IMR-90 (cell line): Measurements from ENCODE around the gene GAS2L3. TPM values are rescaled to one million over a fixed set of nuclear protein-coding genes. Genes with fewer than 3 reads are reported as not detected.
"Not testable (repeated sequence)": the region's sequence is repeated elsewhere in the genome, so short reads cannot be mapped to it uniquely, and the experiment has no call there.

ENCODE experiments used
- ATAC-seq: fragments of 200-7000 bp; cut with Tn5 transposase; 2 replicates; pipeline ENCODE4 v1.9.1; 2020; ENCODE audit warnings: low read depth, mild to moderate bottlenecking, moderate library complexity
- BruUV-seq: library from RNA; stranded (reverse); fragments of 400-500 nt; replicated peaks from 2 replicates; lab custom pipeline; 2021; lab: Mats Ljungman, UMichigan
- CTCF ChIA-PET: fragments of 300-600 bp; formaldehyde crosslinking; extraction: SDS; loops from one replicate; lab custom pipeline; 2021; ENCODE audit warnings: antibody characterized with exemption; lab: Yijun Ruan, JAX
- POLR2A ChIA-PET: fragments of 300-600 bp; sonication (Branson Sonifier 250); formaldehyde crosslinking; loops from one replicate; lab custom pipeline; 2022; ENCODE audit warnings: antibody characterized with exemption; ENCODE audit not compliant: unreplicated experiment; lab: Charles Lee
- DNase-seq: peaks from one replicate; pipeline ENCODE4 v3.0.0; 2013
- H2AFZ ChIP-seq: replicated peaks from 2 replicates; pipeline ENCODE3; 2013; ENCODE audit warnings: low read length, mild to moderate bottlenecking; ENCODE audit not compliant: poor library complexity
- H2AK5ac ChIP-seq: 2 replicates; pipeline ENCODE4 v1.6.1; 2013; ENCODE audit warnings: low read depth, low read length, inconsistent platforms
- H2AK9ac ChIP-seq: replicated peaks from 2 replicates; pipeline ENCODE3; 2013; ENCODE audit warnings: mild to moderate bottlenecking, low read depth, low read length, moderate library complexity; ENCODE audit not compliant: poor library complexity
- H2BK120ac ChIP-seq: 2 replicates; pipeline ENCODE4 v1.6.1; 2013; ENCODE audit warnings: low read depth, low read length, inconsistent platforms
- H2BK15ac ChIP-seq: 3 replicates; pipeline ENCODE4 v1.6.1; 2013; ENCODE audit warnings: low read depth, low read length, inconsistent platforms
- H2BK20ac ChIP-seq: 2 replicates; pipeline ENCODE4 v1.6.1; 2013; ENCODE audit warnings: low read depth, mild to moderate bottlenecking, inconsistent platforms, low read length, moderate library complexity
- H2BK5ac ChIP-seq: 2 replicates; pipeline ENCODE4 v1.6.1; 2013; ENCODE audit warnings: mild to moderate bottlenecking, low read depth, low read length, inconsistent platforms; ENCODE audit not compliant: poor library complexity, severe bottlenecking
- H3K14ac ChIP-seq: replicated peaks from 2 replicates; pipeline ENCODE4 v1.6.1; 2013; ENCODE audit warnings: low read depth, low read length, inconsistent platforms
- H3K18ac ChIP-seq: 2 replicates; pipeline ENCODE4 v1.6.1; 2013; ENCODE audit warnings: low read depth, low read length, control low read depth
- H3K23ac ChIP-seq: 2 replicates; pipeline ENCODE4 v1.6.1; 2013; ENCODE audit warnings: low read depth, low read length, inconsistent platforms
- H3K27ac ChIP-seq: 2 replicates; pipeline ENCODE4 v1.5.1; 2013; ENCODE audit warnings: mild to moderate bottlenecking, control low read depth, low read length; ENCODE audit not compliant: insufficient read depth
- H3K27me3 ChIP-seq: 2 replicates; pipeline ENCODE4 v1.6.1; 2013; ENCODE audit warnings: low read length; ENCODE audit not compliant: control insufficient read depth, insufficient read depth
- H3K36me3 ChIP-seq: 2 replicates; pipeline ENCODE4 v1.6.1; 2013; ENCODE audit warnings: low read length, mixed read lengths; ENCODE audit not compliant: control insufficient read depth, insufficient read depth
- H3K4ac ChIP-seq: 2 replicates; pipeline ENCODE4 v1.6.1; 2013; ENCODE audit warnings: low read depth, low read length, inconsistent platforms
- H3K4me1 ChIP-seq: 2 replicates; pipeline ENCODE4 v1.6.1; 2013; ENCODE audit warnings: low read length, mixed read lengths; ENCODE audit not compliant: control insufficient read depth, insufficient read depth
- H3K4me2 ChIP-seq: 2 replicates; pipeline ENCODE4 v1.6.1; 2013; ENCODE audit warnings: low read depth, mild to moderate bottlenecking, control low read depth, low read length, moderate library complexity
- H3K4me3 ChIP-seq: 2 replicates; pipeline ENCODE4 v1.5.1; 2013; ENCODE audit warnings: low read depth, mild to moderate bottlenecking, control low read depth, low read length, moderate library complexity; ENCODE audit not compliant: insufficient read depth
- H3K56ac ChIP-seq: 2 replicates; pipeline ENCODE4 v1.6.1; 2013; ENCODE audit warnings: low read length, inconsistent platforms; ENCODE audit not compliant: insufficient read depth; ENCODE audit errors: extremely low read depth
- H3K79me1 ChIP-seq, 2 experiments: 2 replicates each; pipeline ENCODE4 v1.6.1; 2013; ENCODE audit warnings: low read length in 2 of 2, inconsistent platforms in 1 of 2, low read depth in 1 of 2
- H3K9ac ChIP-seq: 2 replicates; pipeline ENCODE4 v1.6.1; 2013; ENCODE audit warnings: low read depth, low read length, control low read depth
- H3K9me1 ChIP-seq: 2 replicates; pipeline ENCODE4 v1.6.1; 2013; ENCODE audit warnings: low read length, inconsistent platforms; ENCODE audit not compliant: insufficient read depth
- H3K9me3 ChIP-seq: 2 replicates; pipeline ENCODE4 v1.6.1; 2013; ENCODE audit warnings: low read length; ENCODE audit not compliant: control insufficient read depth, insufficient read depth
- H4K20me1 ChIP-seq: 2 replicates; pipeline ENCODE4 v1.6.1; 2013; ENCODE audit warnings: low read length, inconsistent platforms; ENCODE audit not compliant: insufficient read depth
- H4K5ac ChIP-seq: 2 replicates; pipeline ENCODE4 v1.6.1; 2013; ENCODE audit warnings: mild to moderate bottlenecking, low read depth, low read length, control low read depth
- H4K8ac ChIP-seq, 2 experiments: 2 replicates each; pipeline ENCODE4 v1.6.1; 2013; ENCODE audit warnings: low read depth in 2 of 2, low read length in 2 of 2, control low read depth in 1 of 2, inconsistent platforms in 1 of 2
- H4K91ac ChIP-seq: 2 replicates; pipeline ENCODE4 v1.6.1; 2013; ENCODE audit warnings: low read depth, low read length, inconsistent platforms; ENCODE audit not compliant: insufficient read depth
- MXI1 ChIP-seq: IDR thresholded peaks from 2 replicates; pipeline ENCODE4 v1.6.1; 2012; ENCODE audit warnings: low read depth, mild to moderate bottlenecking, low read length, moderate library complexity, borderline replicate concordance
- WGBS, 2 experiments: methylation state at CpG; one replicate each; pipeline versions ENCODE4 v1.1.5 to v1.1.7; 2013; ENCODE audit warnings: missing lambda C conversion rate in 2 of 2; ENCODE audit not compliant: insufficient read length in 1 of 2; ENCODE audit errors: extremely low coverage in 2 of 2; 5-methylcytosine and 5-hydroxymethylcytosine counted together
- dilution Hi-C: fragments of 300-500 bp; cut with HindIII; formaldehyde crosslinking; loops from one replicate; pipeline ENCODE4 v1.14.3; 2018; ENCODE audit warnings: low sequenced_read_pairs; ENCODE audit not compliant: unreplicated experiment
- in situ Hi-C: fragments of 300-500 bp; cut with MboI; formaldehyde crosslinking; loops from 3 replicates; pipeline ENCODE4 v1.14.3; 2019; ENCODE audit warnings: low sequenced_read_pairs, inconsistent platforms, mixed read lengths
- intact Hi-C: fragments of 100-400 bp; cut with micrococcal nuclease; formaldehyde crosslinking; loops from 2 replicates; pipeline ENCODE4 v1.10.0; 2022
- polyA plus RNA-seq, 3 experiments: library from polyadenylated mRNA; depleted of rRNA; stranded (reverse); fragments of >200 nt; gene quantifications; 2 replicates each; pipeline ENCODE4 v1.2.3, GENCODE V29; 2012; ENCODE audit warnings: low replicate concordance in 1 of 3
- total RNA-seq: library from RNA; depleted of rRNA; stranded (reverse); fragments of >200 nt; gene quantifications from 2 replicates; pipeline ENCODE4 v1.2.3, GENCODE V29; 2012

GAS2L3 gene
- total and polyA plus RNA-seq, 2 of the 4 experiments (the other 2 are of a cell fraction): 5.2 to 15.6 TPM

GRCh38 chr12:100557357-100557756 is 16.1 kb upstream of the GAS2L3 start:
- Histone ChIP-seq H4K91ac (no peak overlapping the region), H3K79me1 (no peaks in the 10 kb centered on the region), H3K18ac (no peak overlapping the region), H4K5ac (no peak overlapping the region), H2AFZ (no peak overlapping the region), H3K4me2 (no peak overlapping the region), H3K27ac (no peak overlapping the region), H3K14ac (no peak overlapping the region), H3K27me3 (no peaks in the 10 kb centered on the region), H2BK20ac (no peak overlapping the region), H2BK5ac (no peak overlapping the region), H3K4me3 (no peak overlapping the region), H2AK9ac (no peak overlapping the region), H2BK15ac (no peak overlapping the region), H3K23ac (no peak overlapping the region), H3K9ac (no peak overlapping the region), H3K9me3 (no peaks in the 10 kb centered on the region), H3K36me3 (no peaks in the 10 kb centered on the region), H3K4me1 (0 out of 2 replicates have a peak, but pooled peaks cover 2% of the 10 kb centered on the region), H3K9me1 (no peaks in the 10 kb centered on the region), H3K56ac (no peak overlapping the region), H2BK120ac (no peak overlapping the region), H4K8ac (no peak overlapping the region), H4K20me1 (no peaks in the 10 kb centered on the region), H2AK5ac (no peak overlapping the region), H3K4ac (no peak overlapping the region)
- in situ Hi-C loops (no loop called here), dilution Hi-C loops (no loop called here), intact Hi-C loops (no loop called here)
- TF ChIP-seq MXI1: no peak
- BruUV-seq: no TSS peak
- ChIA-PET CTCF (interaction anchor here (0.7 kb wide), 1 partner anchor 658 kb away, joined by 4 read pairs; no protein-coding TSS in a partner anchor), POLR2A (no interaction called here)
- DNase-seq: no peak
- no peak for ATAC-seq
- WGBS, 2 experiments: no CpG with 5 or more reads among the region's 2 CpGs

- H3K9me3 ChIP-seq, H3K23ac ChIP-seq, H3K4me2 ChIP-seq, H4K20me1 ChIP-seq, H2AK5ac ChIP-seq, dilution Hi-C loops, H3K79me1 ChIP-seq, BruUV-seq, ATAC-seq, H2BK20ac ChIP-seq, H4K5ac ChIP-seq, H3K4me1 ChIP-seq, H3K4me3 ChIP-seq, in situ Hi-C loops, H2BK5ac ChIP-seq, intact Hi-C loops, H3K4ac ChIP-seq, H4K91ac ChIP-seq, H3K14ac ChIP-seq, H3K9me1 ChIP-seq, H2BK15ac ChIP-seq, H3K56ac ChIP-seq, H2AK9ac ChIP-seq, H3K27me3 ChIP-seq, H3K36me3 ChIP-seq, H2AFZ ChIP-seq, H3K18ac ChIP-seq, H3K9ac ChIP-seq, H2BK120ac ChIP-seq, H4K8ac ChIP-seq, DNase-seq, CTCF ChIA-PET, H3K27ac ChIP-seq, POLR2A ChIA-PET: not testable (repeated sequence)
- WGBS, 2 experiments: no CpG with 5 or more reads among the region's 21 CpGs
Measured at GRCh38 chr12:100559261-100559660, 14.2 kb upstream of the GAS2L3 start.
